HL-60/S4 treated with phorbol 12-myristate 13-acetate at 8.2 ng/mL for 4 days and 3 days (cell line): ENCODE results near the gene TMEM253.

Experiments
- in situ Hi-C: fragments of 300-500 bp; cut with MboI; formaldehyde crosslinking; loops from 2 replicates; pipeline ENCODE4 v1.15.0; 2022; ENCODE audit warnings: low sequenced_read_pairs

TMEM253 gene

DNA sequence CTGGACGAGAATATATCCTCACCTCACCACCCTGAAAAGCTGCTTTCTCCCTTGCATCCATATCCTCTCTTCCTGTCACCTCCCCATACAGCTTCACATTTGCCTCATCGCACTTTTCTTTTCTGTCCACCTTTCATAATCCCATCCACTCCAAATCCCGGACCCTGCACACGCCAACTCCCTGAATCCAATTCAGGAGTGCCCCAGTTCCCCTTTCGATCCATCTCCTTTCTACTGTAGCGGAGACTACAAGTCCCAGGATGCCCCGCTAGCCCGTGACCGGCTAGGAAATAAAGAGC is 2.5 kb downstream of the TMEM253 start:
- in situ Hi-C loops, result loop anchor here (5.0 kb wide), 1 partner anchor 91 kb away; no protein-coding TSS in a partner anchor

DNA sequence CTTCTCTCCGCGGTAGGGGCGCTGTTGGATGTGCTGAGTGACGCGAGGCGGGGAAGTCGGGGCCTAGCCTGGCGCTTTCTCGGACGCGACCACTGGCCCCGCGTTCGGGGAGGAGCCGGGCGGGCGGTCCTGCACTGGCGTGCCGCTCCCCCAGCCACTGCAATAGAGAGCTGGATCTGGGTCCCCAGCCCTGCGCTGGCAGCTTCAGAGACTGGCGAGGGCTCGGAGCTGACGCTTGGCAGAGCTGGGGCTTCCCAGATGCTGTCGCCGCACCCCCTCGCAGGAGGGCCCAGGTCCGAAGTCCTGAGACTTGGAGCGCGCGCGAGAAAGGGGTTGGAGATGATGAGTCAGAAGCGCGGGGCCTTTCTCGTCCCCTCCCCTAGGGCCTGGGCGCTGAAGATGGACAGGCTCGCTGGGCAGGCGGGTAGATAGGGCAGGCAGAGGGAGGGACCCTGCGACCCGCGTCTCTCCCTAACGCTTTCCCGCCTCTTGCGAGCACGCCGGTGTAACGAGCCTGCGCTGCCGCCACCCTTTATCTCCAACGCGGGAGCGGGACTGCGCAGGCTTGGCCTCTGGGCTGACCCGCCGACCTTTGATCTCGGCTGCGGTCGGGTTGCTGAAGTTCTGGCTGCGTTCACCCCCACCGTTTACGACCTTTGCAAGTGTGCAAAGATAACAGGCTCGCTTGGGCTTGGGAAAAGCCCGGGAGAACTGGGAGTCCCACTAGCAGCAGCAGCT is 3.0 kb downstream of the TMEM253 start:
- in situ Hi-C loops, result loop anchor here (5.0 kb wide), 1 partner anchor 92 kb away; no protein-coding TSS in a partner anchor

DNA sequence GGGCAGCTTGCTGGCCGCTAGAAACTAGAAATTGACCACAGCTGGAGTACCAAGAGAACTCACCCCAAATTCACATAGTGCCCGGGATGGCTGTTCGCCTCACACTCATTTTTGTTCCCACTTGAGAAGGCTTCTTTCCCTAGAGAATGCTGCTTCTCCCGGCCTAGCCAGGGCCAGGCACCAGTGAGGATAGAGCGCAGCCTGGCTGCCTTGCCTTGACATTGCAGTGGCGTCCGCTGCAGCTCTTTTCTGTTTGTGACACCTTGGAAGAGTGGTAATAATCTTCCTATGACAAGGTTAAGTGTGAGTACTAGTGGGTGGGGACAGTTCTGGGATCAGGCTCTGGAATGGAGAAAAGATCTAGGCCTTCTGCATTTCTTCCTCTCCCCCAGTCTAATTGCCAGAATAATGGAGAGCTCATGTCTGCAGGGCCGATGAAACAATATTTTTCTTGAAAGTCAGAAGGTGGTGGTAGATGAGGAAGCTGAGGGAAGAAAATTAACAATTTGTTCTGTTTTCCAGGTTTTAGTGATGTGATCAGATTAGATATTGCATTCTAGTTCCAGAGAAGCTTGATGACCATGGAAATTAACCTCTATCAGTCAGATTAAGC is 3.7 kb downstream of the TMEM253 start:
- in situ Hi-C loops, result loop anchor here (5.0 kb wide), 1 partner anchor 92 kb away; no protein-coding TSS in a partner anchor

DNA sequence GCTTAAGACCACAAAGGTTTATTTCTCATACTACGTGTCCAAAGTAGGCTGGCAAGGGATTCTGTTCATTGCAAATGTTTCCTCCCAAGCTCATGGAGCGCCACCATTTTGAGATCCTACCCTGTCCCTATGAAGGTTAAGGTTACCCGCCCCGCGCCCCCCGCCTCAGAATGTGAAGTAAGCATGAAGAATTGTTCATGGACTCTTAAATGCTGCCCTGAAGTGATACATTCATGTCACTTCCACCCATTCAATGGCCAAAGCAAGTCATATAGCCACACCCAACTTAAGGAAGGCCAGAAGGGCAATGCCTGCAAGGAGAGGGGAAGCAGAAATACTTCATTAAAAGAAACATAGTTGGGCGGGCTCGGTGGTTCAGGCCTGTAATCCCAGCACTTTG is 4.2 kb downstream of the TMEM253 start:
- in situ Hi-C loops, result no loop called here

DNA sequence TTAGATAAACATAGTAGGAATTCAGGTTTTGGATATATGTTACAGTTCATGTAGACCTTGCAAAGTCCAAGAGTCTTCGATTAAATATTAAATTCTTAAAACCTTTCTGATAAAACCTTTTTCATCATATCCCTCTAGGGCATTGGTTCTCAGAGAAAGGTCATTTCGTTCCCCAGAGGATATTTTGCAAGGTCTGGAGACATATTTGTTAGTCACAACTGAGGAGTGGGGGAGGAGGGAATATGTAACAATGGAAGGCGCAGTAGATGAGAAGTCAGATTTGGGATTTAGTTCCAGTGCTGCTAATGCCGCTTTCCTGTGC is 5.3 kb downstream of the TMEM253 start:
- in situ Hi-C loops, result no loop called here

DNA sequence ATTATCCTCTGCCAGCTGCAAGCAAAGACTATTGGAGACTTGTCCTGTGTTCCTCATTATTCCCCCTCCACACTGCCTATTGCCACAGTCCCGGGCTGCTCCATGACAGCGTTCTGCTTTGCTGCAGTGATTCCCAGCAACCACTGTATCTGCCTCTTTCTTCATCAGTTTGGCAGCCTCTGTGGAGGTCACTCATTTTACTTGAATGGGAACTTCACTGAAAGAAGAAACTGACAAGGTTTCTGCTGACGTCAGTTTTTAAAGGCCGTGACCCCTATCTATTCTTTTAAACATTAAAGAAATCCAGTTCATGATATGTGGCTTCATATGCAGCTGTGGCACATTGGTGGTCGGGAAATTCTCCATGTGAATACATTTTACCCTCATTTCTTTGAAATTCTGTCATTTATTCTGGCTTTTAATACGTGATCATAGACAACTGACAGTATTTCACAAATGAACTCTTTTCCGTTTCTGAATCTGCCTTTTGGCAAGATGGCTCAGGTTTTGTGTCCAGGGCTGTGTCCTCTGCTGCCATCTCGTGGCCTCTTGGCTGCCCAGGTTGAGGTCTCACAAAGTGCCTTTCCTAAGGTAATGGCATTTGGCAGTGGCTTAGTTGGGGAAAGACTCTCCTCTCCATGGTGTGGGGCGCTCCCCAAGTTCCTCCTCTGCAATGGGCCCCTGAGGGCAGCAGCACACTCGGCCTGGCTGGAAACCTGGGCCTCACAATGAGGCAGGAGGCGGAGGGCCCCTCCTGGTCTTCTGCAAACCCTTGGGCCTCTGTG is 5.8 kb downstream of the TMEM253 start:
- in situ Hi-C loops, result no loop called here

DNA sequence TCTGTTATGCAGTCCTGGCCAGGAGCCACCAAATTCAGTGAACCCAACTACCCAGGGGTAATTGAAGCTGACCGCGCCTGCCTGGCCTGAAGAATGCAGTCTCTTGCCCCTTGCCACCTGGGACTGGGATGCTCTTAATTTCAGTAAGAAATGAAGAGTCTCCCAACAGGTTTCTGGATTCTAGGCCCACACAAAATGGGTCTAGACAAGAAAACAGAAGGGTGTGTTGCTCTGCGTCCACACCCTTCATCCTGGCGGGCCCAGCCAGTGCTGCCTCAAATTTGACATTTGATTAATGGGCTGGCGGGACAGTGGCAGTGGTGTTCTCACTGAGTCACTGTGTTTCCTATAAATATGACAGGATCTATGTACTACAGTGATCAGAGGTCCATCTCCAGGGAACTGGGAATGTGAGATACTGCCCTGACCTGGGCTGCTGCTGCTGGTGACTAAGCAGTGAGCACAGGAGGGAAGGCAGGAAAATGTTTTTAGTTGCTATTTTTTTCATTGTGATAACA is 6.5 kb downstream of the TMEM253 start:
- in situ Hi-C loops, result no loop called here

DNA sequence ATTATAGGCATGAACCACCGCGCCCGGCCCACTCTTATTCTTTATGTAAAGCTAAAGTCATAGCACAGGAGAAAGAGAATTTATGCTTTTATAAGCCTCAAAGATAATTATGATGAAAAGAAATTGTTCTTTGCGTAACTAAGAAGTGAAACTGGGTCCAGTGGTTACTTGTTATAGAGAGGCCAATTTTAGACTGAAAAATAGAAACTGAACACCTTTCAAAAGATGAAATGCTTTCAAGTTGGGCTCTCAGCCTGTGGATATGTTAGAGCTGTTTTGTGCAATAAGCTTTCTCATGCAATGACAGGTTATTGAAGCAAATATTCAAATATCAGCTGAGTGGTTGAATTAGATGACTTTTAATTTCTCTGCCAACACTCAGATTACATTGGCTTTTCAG is 7.9 kb downstream of the TMEM253 start:
- in situ Hi-C loops, result no loop called here

DNA sequence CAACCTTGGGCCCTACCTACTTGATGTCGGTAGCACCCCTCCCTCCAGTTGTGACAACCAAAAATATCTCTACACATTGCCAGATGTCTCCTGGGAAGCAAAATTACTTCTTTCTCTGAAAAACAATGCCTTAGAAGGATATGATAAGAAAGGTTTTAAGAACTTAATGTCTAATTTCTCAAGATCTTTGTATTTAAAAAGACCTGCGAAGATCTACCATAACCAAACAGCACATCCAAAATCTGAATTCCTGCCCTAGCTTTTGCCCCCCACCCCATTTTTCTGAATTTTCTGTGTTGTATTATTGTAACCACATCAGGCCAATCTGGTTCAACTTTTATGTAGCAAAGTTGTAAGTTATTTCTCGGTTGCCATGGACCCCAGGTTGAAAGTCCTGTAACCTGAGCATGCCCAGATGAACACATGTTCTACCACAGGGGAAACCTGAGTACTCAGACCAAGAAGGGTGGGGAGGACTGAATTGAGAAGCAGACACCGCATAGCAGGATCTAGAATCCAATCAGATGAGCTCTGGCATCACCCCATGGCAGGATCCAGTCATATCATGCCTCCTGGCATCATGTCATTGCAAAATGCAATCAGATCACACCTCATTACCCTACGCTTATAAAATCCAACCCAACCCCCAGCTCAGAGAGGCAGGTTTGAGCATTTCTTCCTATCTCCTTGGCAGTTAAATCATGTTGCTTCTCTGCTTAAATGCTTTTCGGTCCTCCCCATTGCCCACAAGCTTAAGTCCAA is 8.7 kb downstream of the TMEM253 start:
- in situ Hi-C loops, result no loop called here

DNA sequence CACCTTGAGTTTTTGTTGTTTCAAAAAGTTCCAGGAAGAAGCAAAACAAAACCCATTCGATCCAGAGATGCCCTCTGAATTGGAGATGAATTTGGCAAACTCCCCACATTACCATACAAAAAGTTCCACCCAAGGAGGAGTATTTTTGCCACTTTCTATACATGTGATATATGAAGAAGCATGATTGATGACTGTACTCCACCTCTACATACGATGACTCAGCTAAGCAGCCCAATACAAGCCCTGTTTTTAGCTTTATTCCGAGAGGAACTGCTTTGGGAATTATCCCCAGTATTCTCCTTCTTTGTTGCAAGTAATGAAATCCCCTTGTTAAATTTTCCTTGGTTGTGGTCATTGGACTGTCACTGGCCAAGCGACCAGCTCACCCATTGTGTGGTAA is 11.4 kb downstream of the TMEM253 start:
- in situ Hi-C loops, result no loop called here

DNA sequence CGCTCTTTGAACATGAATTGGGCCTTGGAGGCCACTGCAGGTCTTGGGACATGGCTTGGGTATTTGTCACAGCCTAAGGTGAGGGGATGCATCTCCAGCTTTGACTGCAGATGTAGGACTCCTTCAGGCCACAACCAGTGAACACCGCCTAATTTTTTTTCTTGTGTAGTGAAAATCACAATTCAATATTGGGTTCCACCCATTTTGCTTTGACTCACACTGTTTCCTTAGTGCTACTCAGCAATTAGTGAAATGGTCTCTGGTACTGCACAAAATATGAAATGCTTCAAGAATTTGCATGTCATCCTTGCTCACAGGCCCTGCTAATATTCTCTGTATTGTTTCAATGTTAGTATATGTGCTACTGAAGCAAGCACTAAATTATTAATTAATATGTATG is 12.5 kb downstream of the TMEM253 start:
- in situ Hi-C loops, result no loop called here

DNA sequence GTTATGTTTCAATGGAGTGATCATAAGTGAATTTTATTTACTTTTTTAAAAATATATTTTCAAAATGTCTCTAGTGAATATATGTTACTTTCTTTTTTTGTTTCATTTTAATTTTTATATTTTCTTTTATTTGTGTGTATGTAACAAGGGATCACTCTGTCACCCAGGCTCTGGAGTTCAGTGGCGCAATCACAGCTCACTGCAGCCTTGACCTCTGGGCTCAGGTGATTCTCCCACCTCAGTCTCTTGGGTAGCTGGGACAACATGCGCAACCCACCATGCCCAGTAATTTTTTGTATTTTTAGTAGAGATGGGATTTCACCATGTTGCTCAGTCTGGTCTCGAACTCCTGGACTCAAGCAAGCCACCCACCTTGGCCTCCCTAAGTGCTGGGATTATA is 18.1 kb downstream of the TMEM253 start:
- in situ Hi-C loops, result no loop called here

DNA sequence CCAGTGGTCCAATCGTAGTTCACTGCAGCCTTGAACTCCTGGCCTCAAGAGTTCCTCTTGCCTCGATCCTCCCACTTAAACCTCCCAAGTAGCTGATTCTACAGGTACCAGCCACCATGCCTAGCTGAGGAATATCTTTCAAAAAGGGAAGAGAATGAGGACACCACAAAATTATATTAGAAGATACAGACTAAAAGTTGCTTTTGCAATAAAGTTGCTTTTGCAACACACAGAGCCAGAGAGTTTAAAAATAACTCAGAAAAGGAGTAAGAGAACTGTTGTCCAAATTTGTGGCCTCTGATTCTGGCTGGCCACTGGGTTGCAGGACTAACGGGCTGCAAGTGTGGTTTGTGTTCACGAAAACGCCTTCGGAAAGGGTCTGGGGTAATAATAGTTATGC is 19.8 kb downstream of the TMEM253 start:
- in situ Hi-C loops, result no loop called here

DNA sequence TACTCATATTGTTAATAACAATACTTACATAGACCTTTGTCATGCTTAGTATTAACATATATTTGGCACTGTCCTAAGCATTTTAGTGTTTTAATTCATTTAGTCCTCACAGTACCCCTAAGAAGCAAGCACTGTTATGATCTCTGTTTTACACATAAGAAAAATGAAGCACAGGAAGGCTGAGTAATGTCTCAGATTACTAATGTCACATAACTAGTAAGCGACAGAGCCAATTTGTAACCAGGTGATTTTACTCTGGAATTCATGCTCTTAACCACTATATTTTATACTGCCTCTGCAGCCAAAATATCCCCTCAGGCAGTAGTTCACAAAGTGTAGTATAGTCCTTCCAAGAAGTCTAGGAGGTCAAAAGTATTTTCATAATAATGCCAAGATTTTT is 20.3 kb downstream of the TMEM253 start:
- in situ Hi-C loops, result no loop called here

DNA sequence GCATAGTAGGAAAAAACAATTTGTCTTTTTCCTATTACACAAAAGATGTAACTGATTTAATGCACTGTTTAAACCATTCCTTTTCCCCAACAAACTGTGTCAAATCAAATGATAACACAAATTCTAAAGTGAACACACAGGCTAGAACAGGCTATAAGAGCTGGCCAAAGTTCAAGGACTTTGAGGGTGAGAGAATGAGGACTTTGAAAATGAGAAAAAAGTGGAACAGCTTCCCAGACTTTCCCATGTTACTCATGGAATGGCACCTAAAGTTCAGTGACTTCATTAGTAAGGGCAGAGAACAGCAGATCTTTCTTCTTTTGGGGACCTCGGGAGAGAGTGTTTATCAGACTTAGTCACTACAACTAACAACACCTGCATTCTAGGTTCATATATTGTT is 22.6 kb downstream of the TMEM253 start:
- in situ Hi-C loops, result no loop called here

DNA sequence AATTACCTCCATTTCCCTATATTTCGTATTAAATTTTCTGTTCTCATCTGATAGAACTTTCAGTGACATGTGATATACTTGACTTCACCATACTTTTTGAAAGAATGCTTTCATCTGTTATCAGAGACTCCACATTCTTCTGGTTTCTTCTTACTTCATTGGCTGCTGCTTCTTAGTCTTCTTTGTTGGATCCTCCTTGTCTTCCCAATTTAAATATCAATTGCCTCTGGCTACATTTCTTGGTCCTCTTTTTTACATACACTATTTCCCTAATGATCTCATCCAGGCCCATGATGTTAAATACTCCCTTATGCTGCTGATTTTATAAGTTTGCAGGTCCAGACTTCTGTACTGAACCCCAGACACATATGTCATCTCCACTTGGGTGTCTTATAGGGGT is 33.0 kb downstream of the TMEM253 start:
- in situ Hi-C loops, result no loop called here

DNA sequence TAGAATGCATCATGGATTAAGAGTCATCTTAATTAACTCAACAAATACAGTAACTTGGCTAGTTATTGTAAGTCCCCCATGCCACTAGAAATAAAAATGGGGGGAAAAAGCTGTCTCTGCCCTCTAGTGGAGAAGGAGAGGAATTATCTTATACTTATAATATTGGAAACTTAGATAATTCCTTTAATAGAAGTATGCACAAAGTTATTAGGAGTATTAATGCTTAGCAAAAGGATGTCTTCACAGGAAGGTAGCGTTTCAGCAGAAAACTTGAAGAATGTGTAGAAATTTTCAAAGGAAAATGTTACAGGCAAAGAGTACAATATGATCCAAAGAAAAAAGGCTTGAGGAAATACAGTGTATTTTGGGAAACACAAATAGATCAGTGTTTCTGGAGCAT is 35.2 kb downstream of the TMEM253 start:
- in situ Hi-C loops, result no loop called here

DNA sequence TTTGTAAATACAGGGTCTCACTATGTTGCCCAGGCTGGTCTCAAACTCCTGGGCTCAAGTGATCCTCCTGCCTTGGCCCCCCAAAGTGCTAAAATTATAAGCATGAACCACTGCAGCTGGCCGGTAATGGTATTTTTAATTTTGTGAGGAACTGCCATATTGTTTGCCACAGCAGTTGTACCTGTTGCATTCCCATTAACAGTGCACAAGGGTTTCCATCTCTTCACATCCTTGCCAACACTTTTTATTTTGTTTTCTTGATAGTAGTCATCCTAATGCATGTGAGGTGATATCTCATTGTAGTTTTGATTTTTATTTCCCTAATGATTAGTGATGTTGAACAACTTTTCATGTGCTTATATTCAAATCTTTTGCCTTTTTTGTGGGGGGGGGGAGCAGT is 41.5 kb downstream of the TMEM253 start:
- in situ Hi-C loops, result no loop called here

DNA sequence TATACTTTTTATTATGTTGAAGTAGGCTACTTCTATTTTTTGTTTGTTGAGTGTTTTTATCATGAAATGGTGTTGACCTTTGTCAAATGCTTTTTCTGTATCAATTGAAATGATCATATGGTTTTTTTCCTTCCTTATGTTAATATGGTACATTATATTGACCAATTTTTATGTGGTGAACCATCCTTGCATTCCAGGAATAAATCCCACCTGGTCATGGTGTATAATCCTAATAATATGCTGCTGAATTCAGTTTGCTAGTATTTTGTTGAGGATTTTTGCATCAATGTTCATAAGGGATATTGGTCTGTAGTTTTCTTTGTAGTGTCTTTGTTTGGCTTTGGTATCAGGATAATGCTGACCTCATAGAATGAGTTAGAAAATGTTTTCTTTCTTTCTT is 44.6 kb downstream of the TMEM253 start:
- in situ Hi-C loops, result no loop called here

DNA sequence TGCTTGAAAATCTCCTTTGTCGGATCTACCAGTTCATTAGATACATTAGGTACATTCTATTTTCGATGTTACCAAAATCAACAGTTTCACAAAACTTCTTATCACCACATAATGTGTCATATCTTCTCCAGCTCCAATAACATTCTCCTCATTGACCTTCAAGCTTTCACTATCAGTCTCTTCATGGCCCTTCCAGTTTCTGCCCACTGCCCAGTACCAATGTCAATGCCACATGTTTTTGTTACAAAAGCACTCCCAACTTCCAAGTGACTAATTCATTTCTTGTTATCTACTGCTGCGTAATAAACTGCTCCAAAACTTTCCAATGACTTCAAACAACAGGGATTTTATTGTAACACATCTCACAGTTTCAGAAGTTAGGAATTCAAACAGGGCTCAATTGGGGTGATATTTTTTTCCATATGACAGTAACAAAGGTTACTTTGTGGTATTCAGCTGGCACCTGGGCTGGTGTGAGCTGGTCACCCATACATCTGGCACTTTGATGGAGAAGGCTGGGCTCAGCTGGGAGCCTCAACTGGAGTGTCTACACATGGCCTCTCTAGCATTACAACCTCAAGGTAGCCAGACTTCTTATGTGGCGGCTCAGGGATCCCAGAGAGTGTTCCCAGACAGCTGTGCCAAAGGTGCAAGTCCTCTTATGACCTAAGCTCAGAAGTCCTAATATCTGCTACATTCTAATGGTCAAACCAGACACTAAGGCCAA is 48.9 kb downstream of the TMEM253 start:
- in situ Hi-C loops, result no loop called here
